ENCODE results near the gene NLRC5. TPM values are rescaled to one million over a fixed set of nuclear protein-coding genes. Genes with fewer than 3 reads are reported as not detected.

The NLRC5 gene
- total and polyA plus RNA-seq, 9 of the 15 experiments (the other 6 are each of a cell fraction or from before 2014, with no cell fraction given) = 0.59 to 0.71 TPM; not detected in 7

DNA sequence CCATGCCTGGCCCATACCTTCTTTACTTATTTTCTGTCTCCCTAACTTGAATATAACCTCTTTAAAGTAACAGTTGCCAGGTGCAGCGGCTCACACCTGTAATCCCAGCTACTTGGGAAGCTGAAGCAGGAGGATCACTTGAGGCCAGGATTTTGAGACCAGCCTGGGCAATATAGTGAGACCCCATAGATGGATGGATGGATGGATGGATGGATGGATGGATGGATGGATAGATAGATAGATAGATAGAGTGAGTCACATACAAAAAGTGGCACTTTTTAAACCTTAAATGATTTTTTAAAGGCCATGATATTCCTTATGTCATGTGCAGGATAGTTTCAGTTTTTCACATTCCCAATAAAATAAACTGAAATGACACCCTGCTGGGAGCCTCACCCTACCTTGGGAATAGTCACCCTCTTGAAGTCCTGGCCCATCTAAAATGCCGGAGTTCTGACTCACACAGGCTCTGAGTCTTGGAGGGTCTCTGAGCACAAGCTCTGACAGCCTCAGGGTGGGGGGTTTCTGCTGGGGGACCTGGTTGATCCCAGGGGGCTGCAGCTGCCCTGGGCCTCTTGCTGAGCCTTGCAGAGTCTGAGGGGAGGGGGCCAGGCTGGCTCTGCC, 129.2 kb downstream of the NLRC5 start (continued):
- TF ChIP-seq, protein P1, sequence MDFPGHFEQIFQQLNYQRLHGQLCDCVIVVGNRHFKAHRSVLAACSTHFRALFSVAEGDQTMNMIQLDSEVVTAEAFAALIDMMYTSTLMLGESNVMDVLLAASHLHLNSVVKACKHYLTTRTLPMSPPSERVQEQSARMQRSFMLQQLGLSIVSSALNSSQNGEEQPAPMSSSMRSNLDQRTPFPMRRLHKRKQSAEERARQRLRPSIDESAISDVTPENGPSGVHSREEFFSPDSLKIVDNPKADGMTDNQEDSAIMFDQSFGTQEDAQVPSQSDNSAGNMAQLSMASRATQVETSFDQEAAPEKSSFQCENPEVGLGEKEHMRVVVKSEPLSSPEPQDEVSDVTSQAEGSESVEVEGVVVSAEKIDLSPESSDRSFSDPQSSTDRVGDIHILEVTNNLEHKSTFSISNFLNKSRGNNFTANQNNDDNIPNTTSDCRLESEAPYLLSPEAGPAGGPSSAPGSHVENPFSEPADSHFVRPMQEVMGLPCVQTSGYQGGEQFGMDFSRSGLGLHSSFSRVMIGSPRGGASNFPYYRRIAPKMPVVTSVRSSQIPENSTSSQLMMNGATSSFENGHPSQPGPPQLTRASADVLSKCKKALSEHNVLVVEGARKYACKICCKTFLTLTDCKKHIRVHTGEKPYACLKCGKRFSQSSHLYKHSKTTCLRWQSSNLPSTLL (IDR thresholded peaks at IDR 0.05) = no peak
- no peak for TF ChIP-seq TRIM28 (IDR thresholded peaks at IDR 0.05)
- TF ChIP-seq IRF2 (CRISPR knock-in tag; IDR thresholded peaks at IDR 0.05) = no peak
- no peak for TF ChIP-seq TFAM (CRISPR knock-in tag; conservative IDR thresholded peaks at IDR 0.05)
- no peak for TF ChIP-seq MTA2 (IDR thresholded peaks at IDR 0.05; ENCODE audit: low read depth)

DNA sequence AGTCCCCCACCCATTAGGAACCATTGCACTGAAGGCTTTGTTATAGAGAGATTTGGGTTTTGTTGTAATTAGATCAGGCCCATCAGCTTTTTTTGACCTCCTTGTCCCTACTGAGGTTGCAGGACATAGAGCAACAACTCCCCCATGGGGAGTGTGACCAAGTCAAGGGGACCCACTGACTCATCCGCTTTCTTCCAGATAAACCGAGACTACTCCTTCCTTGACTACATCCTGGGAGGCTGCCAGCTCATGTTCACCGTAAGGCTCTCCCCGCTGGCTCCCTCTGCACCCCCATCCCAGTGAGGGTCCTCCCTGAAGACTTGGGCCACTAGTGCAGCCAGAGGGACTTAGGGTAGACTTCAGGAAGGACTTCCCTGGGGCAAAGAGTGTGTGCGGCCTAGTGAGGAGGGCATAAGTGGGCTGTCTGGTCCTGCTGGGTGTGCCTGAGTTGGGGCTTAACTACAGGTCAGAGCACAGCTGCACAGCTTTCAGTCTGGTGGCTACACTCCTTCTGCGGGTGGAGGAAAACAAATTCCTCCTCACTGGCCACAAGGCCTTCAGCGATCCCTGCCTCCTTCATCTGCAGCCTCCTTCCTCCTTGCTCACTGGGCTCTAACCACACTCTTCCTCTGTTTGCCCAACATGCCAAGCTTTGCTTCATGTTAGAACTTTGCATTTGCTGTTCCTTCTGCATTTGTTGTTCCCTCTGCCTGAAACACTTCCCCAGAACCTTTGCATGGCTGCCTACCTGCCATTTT, 134.0 kb downstream of the NLRC5 start:
- H3K9me3 ChIP-seq (replicated peaks; ENCODE audit: control insufficient read depth, insufficient read depth, low read depth, low read length) = no peaks in the 10 kb centered on the region
- whole genome bisulfite sequencing (ENCODE audit: insufficient coverage, low coverage, missing lambda C conversion rate) = 27% methylated on average over 7 of the region's 7 CpGs
- H3K9ac ChIP-seq (ENCODE audit: insufficient read depth in 1 of 2, low read depth in 2 of 2, low read length in 2 of 2) = peak overlapping the region in 1 of 2 experiments; percentile 42; a peak in 1 of 4 replicates
- no peaks in the 10 kb centered on the region; the same call in 1 of the 2 replicates for H4K20me1 ChIP-seq (replicated peaks; ENCODE audit: control insufficient read depth, insufficient read depth, low read length)
- no peak overlapping the region for H3K4me2 ChIP-seq (ENCODE audit: insufficient read depth, low read length)
- peak in 3 of 4 experiments; percentile 40 to 57 (median 54) for DNase-seq (ENCODE audit: extremely low read depth in 1 of 4, low spot score in 3 of 4)
- H3K9me1 ChIP-seq (ENCODE audit: control insufficient read depth, insufficient read depth, low read length) = no peaks in the 10 kb centered on the region
- ATAC-seq = peak; percentile 55
- H3K27me3 ChIP-seq (ENCODE audit: control insufficient read depth in 2 of 2, insufficient read depth in 2 of 2, low read length in 2 of 2) = no peaks in the 10 kb centered on the region
- intact Hi-C loops (cut with micrococcal nuclease) (no loop called here), in situ Hi-C loops (cut with MboI) (no loop called here)
- H3K36me3 ChIP-seq (ENCODE audit: control insufficient read depth, insufficient read depth, low read length) = no peaks in the 10 kb centered on the region
- POLR2A ChIA-PET = interaction anchor here (0.6 kb wide), 1 partner anchor 38 kb away, joined by 3 read pairs; no protein-coding TSS in a partner anchor
- H3K79me2 ChIP-seq (ENCODE audit: control insufficient read depth, insufficient read depth, low read length) = no peaks in the 10 kb centered on the region
- FAIRE-seq = peak; percentile 80
- CTCF ChIA-PET (ENCODE audit: low intra/inter-chr PET ratio) = no interaction called here
- H3K27ac ChIP-seq (ENCODE audit: extremely low read depth, low read depth, low read length) = no peak overlapping the region
- H2AFZ ChIP-seq (ENCODE audit: low read depth, low read length) = no peak overlapping the region
- BruUV-seq (replicated peaks) = no TSS peak
- H3K4me3 ChIP-seq = no peak overlapping the region
- peaks cover 7% of the 10 kb centered on the region in 2 experiments; a peak in 4 of 5 replicates for H3K4me1 ChIP-seq (replicated peaks in 1 of 2; ENCODE audit: control insufficient read depth in 2 of 2, insufficient read depth in 2 of 2, low read length in 2 of 2)
- peak in 1 of 2 experiments; percentile 28; a peak in 1 of 4 replicates for TF ChIP-seq RCOR1 (IDR thresholded peaks at IDR 0.05; ENCODE audit: borderline replicate concordance in 1 of 2, low read depth in 2 of 2, low read length in 2 of 2)
- peak; percentile 38 to 50; a peak in 2 of 4 replicates for TF ChIP-seq KDM1A (IDR thresholded peaks at IDR 0.05)
- peak; percentile 55; the same call in 1 of the 2 replicates for TF ChIP-seq JUN (IDR thresholded peaks at IDR 0.05; ENCODE audit: borderline replicate concordance, low read depth, low read length)
- no peak for TF ChIP-seq JUN (CRISPR knock-in tag; IDR thresholded peaks at IDR 0.05; ENCODE audit: borderline replicate concordance)
- TF ChIP-seq NFYB (IDR thresholded peaks at IDR 0.05; ENCODE audit: extremely low read depth, insufficient read length) = no peak
- peak; percentile 90 for TF ChIP-seq ZNF263 (CRISPR knock-in tag; IDR thresholded peaks at IDR 0.05; ENCODE audit: borderline replicate concordance)
- TF ChIP-seq, protein P2, sequence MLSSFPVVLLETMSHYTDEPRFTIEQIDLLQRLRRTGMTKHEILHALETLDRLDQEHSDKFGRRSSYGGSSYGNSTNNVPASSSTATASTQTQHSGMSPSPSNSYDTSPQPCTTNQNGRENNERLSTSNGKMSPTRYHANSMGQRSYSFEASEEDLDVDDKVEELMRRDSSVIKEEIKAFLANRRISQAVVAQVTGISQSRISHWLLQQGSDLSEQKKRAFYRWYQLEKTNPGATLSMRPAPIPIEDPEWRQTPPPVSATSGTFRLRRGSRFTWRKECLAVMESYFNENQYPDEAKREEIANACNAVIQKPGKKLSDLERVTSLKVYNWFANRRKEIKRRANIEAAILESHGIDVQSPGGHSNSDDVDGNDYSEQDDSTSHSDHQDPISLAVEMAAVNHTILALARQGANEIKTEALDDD (IDR thresholded peaks at IDR 0.05) = peak; percentile 37; the same call in 1 of the 2 replicates
- TF ChIP-seq, protein P3, sequence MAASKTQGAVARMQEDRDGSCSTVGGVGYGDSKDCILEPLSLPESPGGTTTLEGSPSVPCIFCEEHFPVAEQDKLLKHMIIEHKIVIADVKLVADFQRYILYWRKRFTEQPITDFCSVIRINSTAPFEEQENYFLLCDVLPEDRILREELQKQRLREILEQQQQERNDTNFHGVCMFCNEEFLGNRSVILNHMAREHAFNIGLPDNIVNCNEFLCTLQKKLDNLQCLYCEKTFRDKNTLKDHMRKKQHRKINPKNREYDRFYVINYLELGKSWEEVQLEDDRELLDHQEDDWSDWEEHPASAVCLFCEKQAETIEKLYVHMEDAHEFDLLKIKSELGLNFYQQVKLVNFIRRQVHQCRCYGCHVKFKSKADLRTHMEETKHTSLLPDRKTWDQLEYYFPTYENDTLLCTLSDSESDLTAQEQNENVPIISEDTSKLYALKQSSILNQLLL (CRISPR knock-in tag; IDR thresholded peaks at IDR 0.05; ENCODE audit: borderline replicate concordance) = no peak
- peak; percentile 51 for TF ChIP-seq NFIC (IDR thresholded peaks at IDR 0.05)
- TF ChIP-seq MYBL2 (IDR thresholded peaks at IDR 0.05; ENCODE audit: low read depth) = no peak
- no peak for TF ChIP-seq MYBL2 (CRISPR knock-in tag; IDR thresholded peaks at IDR 0.05; ENCODE audit: borderline replicate concordance)
